HG02970 (cell line): Measurements from ENCODE around the gene SPIRE2.
"Not testable (repeated sequence)": the region's sequence is repeated elsewhere in the genome, so short reads cannot be mapped to it uniquely, and the experiment has no call there.

Experiments used
- ATAC-seq: cut with Tn5 transposase; IDR thresholded peaks from one replicate; pipeline ENCODE4 v1.9.1; 2021; ENCODE audit warnings: mild to moderate bottlenecking, moderate library complexity, moderate number of reproducible peaks; ENCODE audit not compliant: unreplicated experiment, low FRiP score

The SPIRE2 gene

GRCh38 chr16:89910717-89911354 is 82.6 kb downstream of the SPIRE2 start:
- ATAC-seq = no peak

DNA sequence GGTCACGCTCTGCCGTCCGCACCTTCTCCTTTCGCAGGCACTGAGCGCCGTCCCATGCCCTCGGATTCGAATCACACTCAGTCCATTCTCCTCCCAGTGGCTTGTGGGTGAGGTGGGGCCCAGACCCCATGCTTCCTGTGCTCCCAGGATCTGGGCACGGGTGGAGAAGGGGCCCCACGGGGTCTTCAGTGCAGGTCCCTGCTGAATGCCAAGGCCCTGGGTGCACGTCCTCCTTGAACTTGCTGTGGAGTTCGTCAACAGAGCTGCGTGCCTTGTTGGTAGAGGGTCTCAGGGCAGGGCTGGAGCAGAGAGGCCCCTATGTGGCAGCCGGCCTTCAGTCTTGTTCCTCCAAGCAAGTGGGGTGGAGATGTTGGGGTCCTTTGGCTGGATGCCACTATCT is 83.1 kb downstream of the SPIRE2 start:
- ATAC-seq = no peak

GRCh38 chr16:89912143-89912542 is 83.9 kb downstream of the SPIRE2 start:
- no peak for ATAC-seq

- no peak for ATAC-seq
Observed at GRCh38 chr16:89912627-89913026, 84.4 kb downstream of the SPIRE2 start.

GRCh38 chr16:89913408-89914387 is 85.4 kb downstream of the SPIRE2 start:
- no peak for ATAC-seq

DNA sequence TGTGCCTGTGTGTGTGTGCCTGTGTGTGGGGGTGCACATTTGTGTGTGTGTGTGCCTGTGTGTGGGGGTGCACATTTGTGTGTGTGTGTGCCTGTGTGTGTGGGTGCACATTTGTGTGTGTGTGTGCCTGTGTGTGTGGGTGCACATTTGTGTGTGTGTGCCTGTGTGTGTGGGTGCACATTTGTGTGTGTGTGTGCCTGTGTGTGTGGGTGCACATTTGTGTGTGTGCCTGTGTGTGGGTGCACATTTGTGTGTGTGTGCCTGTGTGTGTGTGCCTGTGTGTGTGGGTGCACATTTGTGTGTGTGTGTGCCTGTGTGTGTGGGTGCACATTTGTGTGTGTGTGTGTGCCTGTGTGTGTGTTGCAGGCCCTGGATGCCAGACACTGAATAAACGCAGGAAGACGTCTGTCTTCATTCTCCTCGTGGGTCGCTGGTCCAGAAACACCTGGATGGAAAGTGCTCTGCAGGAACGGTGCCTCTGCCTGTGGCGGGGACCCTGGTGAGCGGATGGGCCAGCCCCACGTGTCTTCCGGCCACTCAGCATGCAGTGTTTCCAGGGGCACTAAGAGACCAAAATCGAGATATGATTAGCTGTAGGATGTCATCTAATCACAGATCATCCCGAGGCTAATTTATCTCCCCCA is 86.5 kb downstream of the SPIRE2 start:
- ATAC-seq = not testable (repeated sequence)

GRCh38 chr16:89915303-89916232 is 87.3 kb downstream of the SPIRE2 start:
- ATAC-seq = no peak

GRCh38 chr16:89917773-89918452 is 89.6 kb downstream of the SPIRE2 start:
- peak; percentile 52 for ATAC-seq

DNA sequence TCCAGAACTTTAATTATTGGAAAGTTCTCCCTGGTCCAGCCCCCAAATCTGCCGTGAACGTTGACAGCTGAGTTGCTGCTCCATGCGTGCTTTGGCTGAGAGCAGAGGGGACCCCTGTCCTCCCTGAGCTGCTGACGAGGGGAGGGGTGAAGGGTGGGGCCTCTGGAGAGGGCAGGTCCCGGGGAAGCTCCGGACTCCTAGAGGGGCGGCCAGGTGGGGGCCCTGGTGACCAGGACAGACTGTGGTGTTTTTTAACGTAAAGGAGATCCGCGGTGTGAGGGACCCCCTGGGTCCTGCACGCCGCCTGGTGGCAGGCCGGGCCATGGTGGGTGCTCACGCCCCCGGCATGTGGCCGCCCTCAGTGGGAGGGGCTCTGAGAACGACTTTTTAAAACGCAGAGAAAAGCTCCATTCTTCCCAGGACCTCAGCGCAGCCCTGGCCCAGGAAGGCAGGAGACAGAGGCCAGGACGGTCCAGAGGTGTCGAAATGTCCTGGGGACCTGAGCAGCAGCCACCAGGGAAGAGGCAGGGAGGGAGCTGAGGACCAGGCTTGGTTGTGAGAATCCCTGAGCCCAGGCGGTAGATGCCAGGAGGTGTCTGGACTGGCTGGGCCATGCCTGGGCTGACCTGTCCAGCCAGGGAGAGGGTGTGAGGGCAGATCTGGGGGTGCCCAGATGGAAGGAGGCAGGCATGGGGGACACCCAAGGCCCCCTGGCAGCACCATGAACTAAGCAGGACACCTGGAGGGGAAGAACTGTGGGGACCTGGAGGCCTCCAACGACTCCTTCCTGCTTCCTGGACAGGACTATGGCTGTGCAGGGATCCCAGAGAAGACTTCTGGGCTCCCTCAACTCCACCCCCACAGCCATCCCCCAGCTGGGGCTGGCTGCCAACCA is 90.4 kb downstream of the SPIRE2 start, which contains the start of gene MC1R:
MC1R (plus strand) TSS at position 410 of the 895 bp plus-strand sequence; CDS start at position 807, 397 bp downstream.
- ATAC-seq = no peak

DNA sequence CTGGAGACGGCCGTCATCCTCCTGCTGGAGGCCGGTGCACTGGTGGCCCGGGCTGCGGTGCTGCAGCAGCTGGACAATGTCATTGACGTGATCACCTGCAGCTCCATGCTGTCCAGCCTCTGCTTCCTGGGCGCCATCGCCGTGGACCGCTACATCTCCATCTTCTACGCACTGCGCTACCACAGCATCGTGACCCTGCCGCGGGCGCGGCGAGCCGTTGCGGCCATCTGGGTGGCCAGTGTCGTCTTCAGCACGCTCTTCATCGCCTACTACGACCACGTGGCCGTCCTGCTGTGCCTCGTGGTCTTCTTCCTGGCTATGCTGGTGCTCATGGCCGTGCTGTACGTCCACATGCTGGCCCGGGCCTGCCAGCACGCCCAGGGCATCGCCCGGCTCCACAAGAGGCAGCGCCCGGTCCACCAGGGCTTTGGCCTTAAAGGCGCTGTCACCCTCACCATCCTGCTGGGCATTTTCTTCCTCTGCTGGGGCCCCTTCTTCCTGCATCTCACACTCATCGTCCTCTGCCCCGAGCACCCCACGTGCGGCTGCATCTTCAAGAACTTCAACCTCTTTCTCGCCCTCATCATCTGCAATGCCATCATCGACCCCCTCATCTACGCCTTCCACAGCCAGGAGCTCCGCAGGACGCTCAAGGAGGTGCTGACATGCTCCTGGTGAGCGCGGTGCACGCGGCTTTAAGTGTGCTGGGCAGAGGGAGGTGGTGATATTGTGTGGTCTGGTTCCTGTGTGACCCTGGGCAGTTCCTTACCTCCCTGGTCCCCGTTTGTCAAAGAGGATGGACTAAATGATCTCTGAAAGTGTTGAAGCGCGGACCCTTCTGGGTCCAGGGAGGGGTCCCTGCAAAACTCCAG is 91.5 kb downstream of the SPIRE2 start:
- ATAC-seq = no peak

DNA sequence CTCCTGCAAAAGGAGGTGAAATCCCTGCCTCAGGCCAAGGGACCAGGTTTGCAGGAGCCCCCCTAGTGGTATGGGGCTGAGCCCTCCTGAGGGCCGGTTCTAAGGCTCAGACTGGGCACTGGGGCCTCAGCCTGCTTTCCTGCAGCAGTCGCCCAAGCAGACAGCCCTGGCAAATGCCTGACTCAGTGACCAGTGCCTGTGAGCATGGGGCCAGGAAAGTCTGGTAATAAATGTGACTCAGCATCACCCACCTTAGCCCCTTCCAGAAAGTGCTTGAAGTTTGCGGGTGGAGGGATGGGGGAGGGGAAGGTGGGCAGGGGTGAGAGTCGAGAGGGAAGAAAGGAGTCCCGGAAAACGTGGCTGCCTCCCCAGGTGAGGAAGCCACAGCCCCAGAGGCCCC is 92.4 kb downstream of the SPIRE2 start:
- no peak for ATAC-seq
